Nephron (organoid): ENCODE data around the gene KMT2A.

Experiments
- H3K27ac Mint-ChIP-seq, 3 experiments: 2 replicates each; pipeline ENCODE4 v1.8.0; 2020; ENCODE audit warnings: mixed read lengths in 3 of 3, mild to moderate bottlenecking in 2 of 3, moderate library complexity in 1 of 3
- H3K27me3 Mint-ChIP-seq: 2 replicates; pipeline ENCODE4 v1.8.0; 2021; ENCODE audit warnings: low read depth, mild to moderate bottlenecking, moderate library complexity, mixed read lengths
- H3K36me3 Mint-ChIP-seq: 2 replicates; pipeline ENCODE4 v1.8.0; 2020; ENCODE audit warnings: low read depth, mixed read lengths
- H3K4me1 Mint-ChIP-seq: 2 replicates; pipeline ENCODE4 v1.8.0; 2020; ENCODE audit warnings: mixed read lengths
- H3K4me3 Mint-ChIP-seq, 3 experiments: 2 replicates each; pipeline ENCODE4 v1.8.0; 2020; ENCODE audit warnings: mild to moderate bottlenecking in 3 of 3, mixed read lengths in 3 of 3, moderate library complexity in 2 of 3
- H3K9me3 Mint-ChIP-seq: 2 replicates; pipeline ENCODE4 v1.8.0; 2020; ENCODE audit warnings: mixed read lengths
- TF ChIP-seq, protein P1 (sequence below), 3 experiments: fragments of 200-600 bp; sonication (generic); IDR thresholded peaks; one replicate each; pipeline ENCODE4 v1.5.0; 2021; ENCODE audit warnings: antibody characterized with exemption in 3 of 3; ENCODE audit not compliant: unreplicated experiment in 3 of 3

The KMT2A gene

DNA sequence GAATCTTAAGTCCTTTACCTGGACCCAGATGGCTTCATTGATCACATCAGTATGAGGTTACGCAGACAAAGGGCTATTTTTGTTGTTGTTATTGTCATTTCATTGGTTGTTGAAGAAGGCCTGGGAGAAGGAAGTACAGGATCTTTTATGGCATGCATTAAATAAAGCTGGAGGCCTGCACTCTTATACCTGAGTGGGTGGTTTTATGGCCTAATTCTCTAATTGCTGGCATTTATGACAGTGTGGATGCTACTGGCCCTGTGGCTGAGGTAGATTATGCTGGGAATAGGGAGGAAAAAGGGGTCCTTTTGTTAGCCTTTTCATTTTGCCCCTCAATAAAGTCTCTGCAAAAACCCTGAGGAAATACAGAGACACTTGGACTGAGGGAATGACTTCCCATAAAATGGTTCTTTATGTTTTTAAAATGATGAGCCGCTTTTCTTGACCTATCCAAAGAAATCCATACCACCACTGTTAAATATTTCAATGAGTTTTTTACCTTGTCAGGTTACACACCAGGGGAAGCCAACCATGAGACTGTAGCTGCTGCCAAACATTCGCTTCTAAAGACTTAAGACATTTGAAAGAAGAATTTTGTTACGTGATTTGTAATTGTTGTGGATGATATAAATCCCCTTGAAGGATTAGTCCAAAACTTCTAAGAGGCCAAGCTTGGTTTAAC, 6.8 kb downstream of the KMT2A start:
- Mint-ChIP-seq H3K9me3 (no peaks in the 10 kb centered on the region), H3K27ac (no peak overlapping the region), H3K4me1 (peaks cover 55% of the 10 kb centered on the region), H3K36me3 (peaks cover 39% of the 10 kb centered on the region), H3K4me3 (no peak overlapping the region), H3K27me3 (no peaks in the 10 kb centered on the region)
- TF ChIP-seq, protein P1, sequence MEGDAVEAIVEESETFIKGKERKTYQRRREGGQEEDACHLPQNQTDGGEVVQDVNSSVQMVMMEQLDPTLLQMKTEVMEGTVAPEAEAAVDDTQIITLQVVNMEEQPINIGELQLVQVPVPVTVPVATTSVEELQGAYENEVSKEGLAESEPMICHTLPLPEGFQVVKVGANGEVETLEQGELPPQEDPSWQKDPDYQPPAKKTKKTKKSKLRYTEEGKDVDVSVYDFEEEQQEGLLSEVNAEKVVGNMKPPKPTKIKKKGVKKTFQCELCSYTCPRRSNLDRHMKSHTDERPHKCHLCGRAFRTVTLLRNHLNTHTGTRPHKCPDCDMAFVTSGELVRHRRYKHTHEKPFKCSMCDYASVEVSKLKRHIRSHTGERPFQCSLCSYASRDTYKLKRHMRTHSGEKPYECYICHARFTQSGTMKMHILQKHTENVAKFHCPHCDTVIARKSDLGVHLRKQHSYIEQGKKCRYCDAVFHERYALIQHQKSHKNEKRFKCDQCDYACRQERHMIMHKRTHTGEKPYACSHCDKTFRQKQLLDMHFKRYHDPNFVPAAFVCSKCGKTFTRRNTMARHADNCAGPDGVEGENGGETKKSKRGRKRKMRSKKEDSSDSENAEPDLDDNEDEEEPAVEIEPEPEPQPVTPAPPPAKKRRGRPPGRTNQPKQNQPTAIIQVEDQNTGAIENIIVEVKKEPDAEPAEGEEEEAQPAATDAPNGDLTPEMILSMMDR (IDR thresholded peaks at IDR 0.05; ENCODE audit: unreplicated experiment in 3 of 3): no peak

DNA sequence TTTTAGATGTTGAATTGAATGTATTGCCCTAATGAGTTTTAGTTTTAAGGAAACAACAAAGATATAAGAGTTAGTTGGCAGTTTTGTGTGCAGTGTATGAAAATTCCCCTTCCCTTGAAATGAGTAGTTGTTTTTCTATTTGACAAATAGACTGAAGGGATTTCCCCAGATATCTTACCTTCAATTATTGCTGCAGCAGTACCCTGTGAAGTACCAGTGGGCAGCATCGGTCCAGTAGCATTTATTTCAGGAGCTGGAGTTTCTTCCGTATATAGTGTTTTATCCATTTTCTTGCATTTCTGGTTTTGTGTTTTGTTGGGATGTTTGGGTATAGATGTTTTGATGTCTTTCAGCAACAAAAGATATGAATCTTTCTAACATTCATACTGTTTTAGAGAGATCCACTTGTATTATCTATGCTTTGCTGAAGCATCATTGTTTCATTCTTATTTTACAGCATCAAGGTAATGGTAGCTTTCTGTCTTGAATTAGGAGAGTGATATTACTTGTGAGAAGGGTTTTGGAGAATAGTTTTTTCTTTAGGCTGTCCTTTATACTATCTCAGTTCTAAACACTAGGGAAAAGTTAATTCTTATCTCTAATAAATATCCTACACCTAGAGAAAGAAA, 7.4 kb downstream of the KMT2A start:
- H3K9me3 Mint-ChIP-seq: no peaks in the 10 kb centered on the region
- H3K4me3 Mint-ChIP-seq: no peak overlapping the region
- H3K27me3 Mint-ChIP-seq: no peaks in the 10 kb centered on the region
- H3K4me1 Mint-ChIP-seq: peaks cover 50% of the 10 kb centered on the region
- H3K27ac Mint-ChIP-seq: no peak overlapping the region
- H3K36me3 Mint-ChIP-seq: peaks cover 39% of the 10 kb centered on the region
- TF ChIP-seq, protein P1 (IDR thresholded peaks at IDR 0.05; ENCODE audit: unreplicated experiment in 3 of 3): no peak

DNA sequence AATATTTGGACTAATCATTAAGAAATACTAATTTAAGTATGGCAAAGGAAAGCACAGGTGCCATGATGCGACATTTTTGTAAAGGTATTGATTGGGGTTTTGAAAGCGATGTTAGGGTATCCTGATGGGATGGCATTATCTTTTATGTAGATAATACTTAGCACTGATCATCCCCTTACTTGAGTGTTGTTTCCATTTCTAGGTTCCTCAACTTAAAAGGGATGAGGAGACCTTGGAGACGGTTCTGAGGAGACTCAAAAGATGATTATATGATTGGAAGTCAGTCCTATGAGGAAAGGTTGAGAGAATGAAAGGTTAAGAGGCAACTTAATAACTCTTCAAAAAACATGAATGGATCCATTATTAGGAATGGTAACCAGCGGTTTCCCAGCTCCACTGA, 11.1 kb downstream of the KMT2A start:
- Mint-ChIP-seq H3K9me3 (no peaks in the 10 kb centered on the region), H3K4me1 (peaks cover 17% of the 10 kb centered on the region)
- TF ChIP-seq, protein P1 (IDR thresholded peaks at IDR 0.05; ENCODE audit: unreplicated experiment in 3 of 3): no peak

DNA sequence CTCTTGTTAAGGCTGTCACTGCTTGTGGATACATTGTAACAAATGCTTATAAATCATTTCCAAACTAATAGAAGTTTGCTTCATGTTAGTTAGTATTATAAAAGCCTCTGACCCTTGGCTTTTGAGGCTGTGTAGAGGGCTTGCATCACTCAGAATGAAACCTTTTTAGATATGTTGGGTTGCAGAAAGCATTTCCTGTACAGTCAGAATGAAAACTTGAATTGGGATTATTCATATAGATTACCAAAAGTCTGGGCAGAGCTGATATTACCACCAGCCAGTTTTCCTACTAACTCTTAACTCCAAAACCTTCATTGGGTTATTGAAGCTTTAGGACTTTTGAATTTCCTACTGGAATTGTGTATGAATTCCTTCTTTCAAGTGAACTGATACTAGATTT, 12.0 kb downstream of the KMT2A start:
- Mint-ChIP-seq H3K4me3 (no peak overlapping the region), H3K27me3 (no peaks in the 10 kb centered on the region), H3K9me3 (no peaks in the 10 kb centered on the region), H3K4me1 (peaks cover 9% of the 10 kb centered on the region), H3K27ac (no peak overlapping the region), H3K36me3 (peaks cover 45% of the 10 kb centered on the region)
- TF ChIP-seq, protein P1 (IDR thresholded peaks at IDR 0.05; ENCODE audit: unreplicated experiment in 3 of 3): no peak

More for the DNA sequence above, 11.1 kb downstream of the KMT2A start:
- Mint-ChIP-seq H3K36me3 (peaks cover 39% of the 10 kb centered on the region), H3K27ac (no peak overlapping the region), H3K27me3 (no peaks in the 10 kb centered on the region), H3K4me3 (no peak overlapping the region)

DNA sequence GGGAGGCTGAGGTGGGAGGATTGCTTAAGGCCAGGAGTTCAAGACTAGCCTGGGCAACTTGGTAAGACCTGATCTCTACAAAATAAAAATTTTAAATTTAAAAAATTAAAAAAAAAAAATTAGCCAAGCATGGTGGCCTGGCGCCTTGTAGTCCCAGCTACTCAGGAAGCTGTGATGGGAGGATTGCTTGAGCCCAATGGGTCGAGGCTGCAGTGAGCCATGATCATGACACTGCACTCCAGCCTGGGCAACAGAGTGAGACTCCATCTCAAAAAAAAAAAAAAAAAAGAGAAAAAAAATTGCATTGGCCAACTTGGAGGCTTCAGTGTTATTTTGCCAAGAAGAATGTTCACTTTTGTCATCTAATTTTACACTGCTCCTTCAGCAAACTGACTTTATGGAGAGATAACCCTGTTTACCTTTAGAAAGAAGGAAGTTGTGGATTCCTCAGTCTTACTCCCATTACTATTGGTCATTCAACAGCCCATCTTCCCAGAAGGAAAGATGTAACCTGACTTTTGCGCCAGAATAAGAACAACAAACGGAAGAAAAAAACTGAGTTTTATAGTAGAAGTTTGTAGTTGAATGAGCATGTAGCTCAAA, 13.1 kb downstream of the KMT2A start:
- TF ChIP-seq, protein P1 (IDR thresholded peaks at IDR 0.05; ENCODE audit: unreplicated experiment in 3 of 3): no peak
- Mint-ChIP-seq H3K4me1 (no peaks in the 10 kb centered on the region), H3K4me3 (no peak overlapping the region), H3K27ac (no peak overlapping the region), H3K36me3 (peaks cover 56% of the 10 kb centered on the region), H3K27me3 (no peaks in the 10 kb centered on the region), H3K9me3 (no peaks in the 10 kb centered on the region)
